Lower lobe of right lung (tissue), 2 donors: ENCODE data around the gene ZNRF1. TPM values are rescaled to one million over a fixed set of nuclear protein-coding genes. Genes with fewer than 3 reads are reported as not detected.

Experiments
- ATAC-seq, 2 donors: fragments of 200-7000 bp; cut with Tn5 transposase; one replicate each; pipeline ENCODE4 v1.9.1; 2020 to 2022; ENCODE audit warnings: mild to moderate bottlenecking in 2 of 2, moderate library complexity in 2 of 2
- DNase-seq: peaks from one replicate; pipeline ENCODE4 v3.0.0-alpha.2; 2020
- H3K27ac ChIP-seq: fragments of 200-600 bp; one replicate; pipeline ENCODE4 v1.8.0; 2022
- H3K27me3 ChIP-seq: fragments of 200-600 bp; one replicate; pipeline ENCODE4 v1.8.0; 2022; ENCODE audit warnings: low read depth
- H3K36me3 ChIP-seq: fragments of 200-600 bp; one replicate; pipeline ENCODE4 v1.8.0; 2022; ENCODE audit warnings: mild to moderate bottlenecking
- H3K4me1 ChIP-seq: fragments of 200-600 bp; one replicate; pipeline ENCODE4 v1.8.0; 2022
- H3K4me3 ChIP-seq: fragments of 200-600 bp; one replicate; pipeline ENCODE4 v1.8.0; 2022; ENCODE audit warnings: mild to moderate bottlenecking
- H3K9me3 ChIP-seq: fragments of 200-600 bp; one replicate; pipeline ENCODE4 v1.8.0; 2022
- intact Hi-C: fragments of 100-400 bp; cut with DNase I; formaldehyde crosslinking; loops from one replicate; pipeline ENCODE4 v1.11.0; 2022
- total RNA-seq: library from RNA; stranded (reverse); fragmentation: NEBNext Ultra II Directional; extraction: Animal tissue kit (Norgen Biotek cat#: 25700); gene quantifications from one replicate; pipeline ENCODE4 v1.2.1, GENCODE V29; 2021
- TF ChIP-seq, protein P1 (sequence below): fragments of 200-600 bp; IDR thresholded peaks from one replicate; pipeline ENCODE4 v1.8.0; 2022; ENCODE audit warnings: antibody characterized with exemption, mild to moderate bottlenecking
- donor health status: DM: no; HTN: yes; CAD: no; lungs with severe emphysema.

The ZNRF1 gene
- total RNA-seq, 1 donor from 2014 or later, result 23.5 TPM

DNA sequence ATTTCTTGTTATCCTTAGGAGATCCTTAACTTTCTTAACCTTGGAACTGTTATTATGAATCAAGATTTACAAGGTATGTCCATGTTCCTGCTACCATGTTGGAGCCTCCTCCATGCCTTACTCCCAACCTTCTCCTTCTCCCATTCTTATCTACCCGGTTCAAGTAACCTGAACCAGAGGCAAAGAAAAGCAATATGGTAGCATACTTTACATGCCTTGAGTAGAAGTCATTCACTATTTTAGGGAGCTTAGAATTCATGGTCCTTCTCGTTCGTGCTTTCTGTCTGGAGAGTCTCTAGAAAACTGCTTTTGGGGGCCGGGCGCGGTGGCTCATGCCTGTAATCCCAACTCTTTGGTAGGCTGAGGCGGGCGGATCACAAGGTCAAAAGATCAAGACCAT is 80.1 kb downstream of the ZNRF1 start:
- intact Hi-C loops, result no loop called here
- no peak for ATAC-seq
- peaks cover 27% of the 10 kb centered on the region for H3K4me1 ChIP-seq

DNA sequence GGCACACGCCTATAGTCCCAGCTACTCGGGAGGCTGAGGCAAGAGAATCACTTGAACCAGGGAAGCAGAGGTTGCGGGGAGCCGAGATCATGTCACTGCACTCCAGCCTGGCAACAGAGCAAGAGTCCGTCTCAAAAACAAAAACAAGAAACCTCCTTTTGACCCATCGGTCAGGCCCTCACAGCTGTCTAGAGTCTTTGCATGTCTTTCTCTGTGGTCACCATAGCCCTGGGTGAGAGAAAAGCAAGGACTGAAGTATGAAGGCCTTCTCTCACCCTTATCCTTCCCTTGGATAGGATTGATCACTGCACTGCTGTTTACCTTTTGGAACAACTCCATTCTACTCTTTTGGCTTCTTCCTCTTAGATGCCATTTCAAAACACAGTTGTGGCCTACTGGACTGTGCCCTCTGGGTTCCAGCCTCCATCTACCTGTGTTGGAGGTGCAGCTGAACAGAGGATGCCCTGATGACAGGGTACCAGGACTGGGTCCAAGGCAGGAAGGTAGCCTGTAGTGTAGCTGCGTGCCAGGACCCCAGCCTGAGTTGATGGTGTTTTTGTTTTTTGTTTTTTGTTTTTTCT is 80.6 kb downstream of the ZNRF1 start:
- Histone ChIP-seq H3K9me3 (no peaks in the 10 kb centered on the region), H3K4me3 (no peak overlapping the region), H3K27ac (no peak overlapping the region), H3K27me3 (no peaks in the 10 kb centered on the region), H3K4me1 (peaks cover 23% of the 10 kb centered on the region), H3K36me3 (no peaks in the 10 kb centered on the region)
- no peak for DNase-seq
- intact Hi-C loops, result no loop called here
- TF ChIP-seq, protein P1, sequence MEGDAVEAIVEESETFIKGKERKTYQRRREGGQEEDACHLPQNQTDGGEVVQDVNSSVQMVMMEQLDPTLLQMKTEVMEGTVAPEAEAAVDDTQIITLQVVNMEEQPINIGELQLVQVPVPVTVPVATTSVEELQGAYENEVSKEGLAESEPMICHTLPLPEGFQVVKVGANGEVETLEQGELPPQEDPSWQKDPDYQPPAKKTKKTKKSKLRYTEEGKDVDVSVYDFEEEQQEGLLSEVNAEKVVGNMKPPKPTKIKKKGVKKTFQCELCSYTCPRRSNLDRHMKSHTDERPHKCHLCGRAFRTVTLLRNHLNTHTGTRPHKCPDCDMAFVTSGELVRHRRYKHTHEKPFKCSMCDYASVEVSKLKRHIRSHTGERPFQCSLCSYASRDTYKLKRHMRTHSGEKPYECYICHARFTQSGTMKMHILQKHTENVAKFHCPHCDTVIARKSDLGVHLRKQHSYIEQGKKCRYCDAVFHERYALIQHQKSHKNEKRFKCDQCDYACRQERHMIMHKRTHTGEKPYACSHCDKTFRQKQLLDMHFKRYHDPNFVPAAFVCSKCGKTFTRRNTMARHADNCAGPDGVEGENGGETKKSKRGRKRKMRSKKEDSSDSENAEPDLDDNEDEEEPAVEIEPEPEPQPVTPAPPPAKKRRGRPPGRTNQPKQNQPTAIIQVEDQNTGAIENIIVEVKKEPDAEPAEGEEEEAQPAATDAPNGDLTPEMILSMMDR, result no peak
- no peak for ATAC-seq

More for the DNA sequence above, 80.1 kb downstream of the ZNRF1 start:
- Histone ChIP-seq H3K27me3 (no peaks in the 10 kb centered on the region), H3K36me3 (no peaks in the 10 kb centered on the region), H3K27ac (no peak overlapping the region), H3K9me3 (no peaks in the 10 kb centered on the region), H3K4me3 (no peak overlapping the region)
- TF ChIP-seq, protein P1, result no peak
- no peak for DNase-seq

- intact Hi-C loops, result no loop called here
- Histone ChIP-seq H3K36me3 (no peaks in the 10 kb centered on the region), H3K4me3 (no peak overlapping the region), H3K27ac (no peak overlapping the region), H3K4me1 (peaks cover 13% of the 10 kb centered on the region), H3K9me3 (no peaks in the 10 kb centered on the region), H3K27me3 (no peaks in the 10 kb centered on the region)
- DNase-seq, result no peak
- ATAC-seq, result no peak
- TF ChIP-seq, protein P1, result no peak
These were observed 81.6 kb downstream of the ZNRF1 start for GRCh38 chr16:75080205-75081029.

- intact Hi-C loops, result no loop called here
- H3K4me3 ChIP-seq, result no peak overlapping the region
- peaks cover 7% of the 10 kb centered on the region for H3K4me1 ChIP-seq
- ATAC-seq (no peak), DNase-seq (no peak)
- H3K27me3 ChIP-seq, result no peaks in the 10 kb centered on the region
- TF ChIP-seq, protein P1, result no peak
- no peak overlapping the region for H3K27ac ChIP-seq
- no peaks in the 10 kb centered on the region for H3K9me3 ChIP-seq
- H3K36me3 ChIP-seq, result no peaks in the 10 kb centered on the region
These were observed 82.5 kb downstream of the ZNRF1 start for GRCh38 chr16:75081179-75081859.

GRCh38 chr16:75083813-75084212 is 85.0 kb downstream of the ZNRF1 start:
- TF ChIP-seq, protein P1, result no peak
- Histone ChIP-seq H3K4me1 (peaks cover 32% of the 10 kb centered on the region), H3K4me3 (no peak overlapping the region), H3K27me3 (no peaks in the 10 kb centered on the region), H3K36me3 (no peaks in the 10 kb centered on the region), H3K9me3 (no peaks in the 10 kb centered on the region), H3K27ac (no peak overlapping the region)
- DNase-seq (no peak), ATAC-seq (no peak)
- intact Hi-C loops, result no loop called here
